ENCODE results near the gene NLRP13.

DNA sequence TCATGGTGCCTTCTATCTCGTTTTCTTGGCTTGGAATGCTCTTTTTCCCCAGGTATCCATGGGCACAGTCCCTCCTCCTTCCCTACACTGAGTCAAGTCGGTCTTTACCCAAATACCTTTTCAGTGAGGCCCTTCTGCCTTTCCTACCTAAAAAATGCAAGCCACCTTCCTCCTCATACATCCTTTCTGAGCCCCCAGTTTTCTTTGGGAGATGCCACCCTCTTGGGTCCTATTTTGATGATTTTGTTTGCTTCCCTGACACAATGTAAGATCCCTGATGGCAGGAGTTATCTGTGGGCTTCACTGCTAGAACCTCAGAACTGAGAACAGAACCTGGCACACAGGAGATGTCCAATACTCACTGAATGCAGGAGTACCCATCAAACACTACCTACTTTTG is 22.3 kb downstream of the NLRP13 start:
- TF ChIP-seq, protein P1, sequence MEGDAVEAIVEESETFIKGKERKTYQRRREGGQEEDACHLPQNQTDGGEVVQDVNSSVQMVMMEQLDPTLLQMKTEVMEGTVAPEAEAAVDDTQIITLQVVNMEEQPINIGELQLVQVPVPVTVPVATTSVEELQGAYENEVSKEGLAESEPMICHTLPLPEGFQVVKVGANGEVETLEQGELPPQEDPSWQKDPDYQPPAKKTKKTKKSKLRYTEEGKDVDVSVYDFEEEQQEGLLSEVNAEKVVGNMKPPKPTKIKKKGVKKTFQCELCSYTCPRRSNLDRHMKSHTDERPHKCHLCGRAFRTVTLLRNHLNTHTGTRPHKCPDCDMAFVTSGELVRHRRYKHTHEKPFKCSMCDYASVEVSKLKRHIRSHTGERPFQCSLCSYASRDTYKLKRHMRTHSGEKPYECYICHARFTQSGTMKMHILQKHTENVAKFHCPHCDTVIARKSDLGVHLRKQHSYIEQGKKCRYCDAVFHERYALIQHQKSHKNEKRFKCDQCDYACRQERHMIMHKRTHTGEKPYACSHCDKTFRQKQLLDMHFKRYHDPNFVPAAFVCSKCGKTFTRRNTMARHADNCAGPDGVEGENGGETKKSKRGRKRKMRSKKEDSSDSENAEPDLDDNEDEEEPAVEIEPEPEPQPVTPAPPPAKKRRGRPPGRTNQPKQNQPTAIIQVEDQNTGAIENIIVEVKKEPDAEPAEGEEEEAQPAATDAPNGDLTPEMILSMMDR (optimal IDR thresholded peaks at IDR 0.05 in 1 of 3, IDR thresholded peaks at IDR 0.05 in 1 of 3, conservative IDR thresholded peaks at IDR 0.05 in 1 of 3; ENCODE audit: extremely low read depth in 1 of 3, insufficient read depth in 2 of 3, low read length in 3 of 3): no peak
- TF ChIP-seq EZH2 (IDR thresholded peaks at IDR 0.05; ENCODE audit: low read length): no peak

All from keratinocyte (primary cell).